Hepatocyte (in vitro differentiated cells): Measurements from ENCODE around the gene SIGLEC12.

ENCODE experiments used
- CTCF ChIP-seq: fragments of 200-600 bp; sonication (generic); IDR thresholded peaks from 2 replicates; pipeline ENCODE4 v1.5.1; 2016; ENCODE audit warnings: antibody characterized with exemption, mild to moderate bottlenecking; ENCODE audit not compliant: poor library complexity
- EZH2 ChIP-seq: fragments of 200-600 bp; sonication (generic); IDR thresholded peaks from 2 replicates; pipeline ENCODE4 v1.6.1; 2016; ENCODE audit warnings: antibody characterized with exemption, mild to moderate bottlenecking, borderline replicate concordance

GRCh38 chr19:51539821-51540366 is 38.3 kb upstream of the SIGLEC12 start:
- no peak for TF ChIP-seq EZH2
- TF ChIP-seq CTCF, result no peak
